HepG2 (cell line): ENCODE results near the gene TXNL4B. TPM values are rescaled to one million over a fixed set of nuclear protein-coding genes. Genes with fewer than 3 reads are reported as not detected.

ENCODE experiments used
- ATAC-seq: fragments of 200-7000 bp; cut with Tn5 transposase; 3 replicates; pipeline ENCODE4 v1.9.1; 2020; ENCODE audit warnings: mild to moderate bottlenecking, moderate library complexity
- BruUV-seq: library from RNA; stranded (reverse); fragments of 400-500 nt; replicated peaks from 2 replicates; lab custom pipeline; 2021; lab: Mats Ljungman, UMichigan
- CTCF ChIA-PET: fragments of 300-600 bp; formaldehyde crosslinking; extraction: SDS; loops from one replicate; lab custom pipeline; 2021; ENCODE audit warnings: low total read pairs, inconsistent platforms, low intra/inter-chr PET ratio; lab: Yijun Ruan, JAX
- POLR2A ChIA-PET: fragments of 350-600 bp; sonication (Branson Sonifier 250); formaldehyde crosslinking; loops from one replicate; lab custom pipeline; 2020; ENCODE audit warnings: antibody characterized with exemption, inconsistent platforms; lab: Yijun Ruan, JAX
- DNase-seq: peaks from one replicate; pipeline ENCODE4 v3.0.0-alpha.2; 2015; ENCODE audit warnings: low spot score
- FAIRE-seq: peaks from 3 replicates; lab custom pipeline; 2011; peaks lifted over from hg19 to GRCh38; lab: Jason Lieb, UNC
- H2AFZ ChIP-seq: one replicate; pipeline ENCODE4 v1.6.1; 2011; ENCODE audit warnings: low read length, inconsistent platforms
- H3K27ac ChIP-seq: fragments of 300-600 bp; 3 replicates; pipeline ENCODE4 v1.8.0; 2011; ENCODE audit warnings: mixed run types, mild to moderate bottlenecking, mixed read lengths, low read length, inconsistent platforms; ENCODE audit not compliant: insufficient read depth; ENCODE audit errors: extremely low read length
- H3K27me3 ChIP-seq, 2 experiments: fragments of 200-600 bp in 1 of 2; 2 replicates in 1 of 2; 3 replicates in 1 of 2; pipeline versions ENCODE4 v1.6.0 to v1.8.0; 2011; ENCODE audit warnings: low read length in 2 of 2, mild to moderate bottlenecking in 2 of 2, moderate library complexity in 2 of 2, inconsistent platforms in 1 of 2; ENCODE audit not compliant: insufficient read depth in 2 of 2, control insufficient read depth in 1 of 2
- H3K36me3 ChIP-seq, 2 experiments: fragments of 200-600 bp in 1 of 2; replicated peaks in 1 of 2; 2 replicates in 1 of 2; 3 replicates in 1 of 2; pipeline versions ENCODE4 v1.5.1 to v1.8.0; 2011; ENCODE audit warnings: low read length in 2 of 2, inconsistent platforms in 1 of 2; ENCODE audit not compliant: insufficient read depth in 2 of 2, control insufficient read depth in 1 of 2
- H3K4me1 ChIP-seq: 2 replicates; pipeline ENCODE4 v1.5.1; 2012; ENCODE audit warnings: low read length, inconsistent platforms; ENCODE audit not compliant: insufficient read depth
- H3K4me2 ChIP-seq: 2 replicates; pipeline ENCODE4 v1.6.0; 2011; ENCODE audit warnings: low read depth, low read length, inconsistent platforms
- H3K4me3 ChIP-seq, 3 experiments: fragments of 200-600 bp in 1 of 3; sonication (generic), shearing (Covaris generic) in 1 of 3; replicated peaks in 1 of 3; 2 replicates each; pipeline ENCODE4 v1.5.1; 2011 to 2016; ENCODE audit warnings: low read length in 3 of 3, inconsistent platforms in 2 of 3, low read depth in 2 of 3, mild to moderate bottlenecking in 2 of 3, control low read depth in 1 of 3, mixed read lengths in 1 of 3; ENCODE audit not compliant: insufficient read depth in 1 of 3
- H3K79me2 ChIP-seq: one replicate; pipeline ENCODE4 v1.6.1; 2011; ENCODE audit warnings: low read length, inconsistent platforms; ENCODE audit not compliant: insufficient read depth
- H3K9ac ChIP-seq: 2 replicates; pipeline ENCODE4 v1.6.0; 2011; ENCODE audit warnings: mild to moderate bottlenecking, low read depth, low read length, inconsistent platforms; ENCODE audit not compliant: insufficient read depth
- H3K9me3 ChIP-seq: 2 replicates; pipeline ENCODE4 v1.5.1; 2012; ENCODE audit warnings: mild to moderate bottlenecking, low read length
- H4K20me1 ChIP-seq: 2 replicates; pipeline ENCODE4 v1.6.0; 2011; ENCODE audit warnings: inconsistent platforms, mild to moderate bottlenecking, low read length, moderate library complexity; ENCODE audit not compliant: insufficient read depth
- BRCA1 ChIP-seq: sonication (generic); formaldehyde crosslinking; IDR thresholded peaks from 2 replicates; pipeline ENCODE4 v1.4.0; 2020; ENCODE audit warnings: missing genetic modification reagents
- HBP1 ChIP-seq: IDR thresholded peaks from 2 replicates; pipeline ENCODE4 v1.6.1; 2016; ENCODE audit warnings: low read depth, control low read depth
- KLF6 ChIP-seq: IDR thresholded peaks from 2 replicates; pipeline ENCODE4 v1.8.0; 2016; ENCODE audit warnings: missing biosample characterization, missing genetic modification reagents
- MAFG ChIP-seq: sonication (generic); formaldehyde crosslinking; IDR thresholded peaks from 2 replicates; pipeline ENCODE4 v1.5.1; 2020; ENCODE audit warnings: mild to moderate bottlenecking, missing genetic modification reagents
- MED8 ChIP-seq: sonication (generic); formaldehyde crosslinking; IDR thresholded peaks from 2 replicates; pipeline ENCODE4 v1.8.1; 2023; ENCODE audit warnings: mild to moderate bottlenecking, missing genetic modification reagents; ENCODE audit not compliant: insufficient replicate concordance
- NFE2L1 ChIP-seq: sonication (generic); formaldehyde crosslinking; IDR thresholded peaks from 2 replicates; pipeline ENCODE4 v1.4.0; 2020; ENCODE audit warnings: missing genetic modification reagents, mild to moderate bottlenecking, borderline replicate concordance
- TBX3 ChIP-seq: fragments of 450-650 bp; IDR thresholded peaks from 2 replicates; pipeline ENCODE4 v1.6.1; 2017; ENCODE audit warnings: antibody characterized with exemption, mild to moderate bottlenecking, inconsistent platforms, borderline replicate concordance
- ZMYM2 ChIP-seq: sonication (generic); formaldehyde crosslinking; IDR thresholded peaks from 2 replicates; pipeline ENCODE4 v1.8.0; 2022; ENCODE audit warnings: mild to moderate bottlenecking, missing genetic modification reagents
- ZNF34 ChIP-seq: sonication (generic); formaldehyde crosslinking; IDR thresholded peaks from 2 replicates; pipeline ENCODE4 v1.4.0; 2020; ENCODE audit warnings: mild to moderate bottlenecking, missing genetic modification reagents, borderline replicate concordance
- ZNF530 ChIP-seq: sonication (generic); formaldehyde crosslinking; IDR thresholded peaks from 2 replicates; pipeline ENCODE4 v1.5.0; 2020; ENCODE audit warnings: low read depth, mild to moderate bottlenecking, missing genetic modification reagents
- ZSCAN30 ChIP-seq: sonication (generic); formaldehyde crosslinking; IDR thresholded peaks from 2 replicates; pipeline ENCODE4 v1.5.0; 2020; ENCODE audit warnings: mild to moderate bottlenecking, missing genetic modification reagents
- WGBS: methylation state at CpG from one replicate; pipeline ENCODE4 v1.1.6; 2017; ENCODE audit warnings: low lambda C conversion rate; 5-methylcytosine and 5-hydroxymethylcytosine counted together
- in situ Hi-C: cut with HindIII; loops from 2 replicates; pipeline ENCODE4 v1.10.0; 2017; ENCODE audit warnings: low pct_unique_long_range_greater_than_20kb; ENCODE audit not compliant: extremely low pct_ligation_motif_present
- intact Hi-C: fragments of 100-400 bp; cut with micrococcal nuclease; formaldehyde crosslinking; loops from one replicate; pipeline ENCODE4 v1.10.0; 2022; ENCODE audit not compliant: unreplicated experiment
- polyA plus RNA-seq, 8 experiments: library from polyadenylated mRNA; depleted of rRNA in 3 of 8; stranded (reverse) in 7 of 8; unstranded in 1 of 8; fragments of >200 nt; fragmentation: Illumina TruSeq in 4 of 8; extraction: Trizol in 4 of 8; gene quantifications; 2 replicates each; pipeline versions ENCODE4 v1.2.1 to v1.2.3, GENCODE V29; 2011 to 2016; ENCODE audit warnings: low read depth in 4 of 8, missing spikeins in 1 of 8, mixed read lengths in 1 of 8; ENCODE audit not compliant: insufficient read depth in 1 of 8
- total RNA-seq, 5 experiments: library from RNA; depleted of rRNA; stranded (reverse); fragments of >200 nt; fragmentation: Illumina TruSeq; extraction: Trizol; gene quantifications; 2 replicates each; pipeline ENCODE4 v1.2.3, GENCODE V29; 2016; ENCODE audit warnings: low read depth in 1 of 5
- TF ChIP-seq, protein P1 (sequence below): sonication (generic); formaldehyde crosslinking; IDR thresholded peaks from 2 replicates; pipeline ENCODE4 v1.4.0; 2020; ENCODE audit warnings: missing genetic modification reagents

Gene TXNL4B
- total and polyA plus RNA-seq, 2 of the 13 experiments (the other 11 are each of a cell fraction or from before 2014, with no cell fraction given): 17.4 to 18.3 TPM

DNA sequence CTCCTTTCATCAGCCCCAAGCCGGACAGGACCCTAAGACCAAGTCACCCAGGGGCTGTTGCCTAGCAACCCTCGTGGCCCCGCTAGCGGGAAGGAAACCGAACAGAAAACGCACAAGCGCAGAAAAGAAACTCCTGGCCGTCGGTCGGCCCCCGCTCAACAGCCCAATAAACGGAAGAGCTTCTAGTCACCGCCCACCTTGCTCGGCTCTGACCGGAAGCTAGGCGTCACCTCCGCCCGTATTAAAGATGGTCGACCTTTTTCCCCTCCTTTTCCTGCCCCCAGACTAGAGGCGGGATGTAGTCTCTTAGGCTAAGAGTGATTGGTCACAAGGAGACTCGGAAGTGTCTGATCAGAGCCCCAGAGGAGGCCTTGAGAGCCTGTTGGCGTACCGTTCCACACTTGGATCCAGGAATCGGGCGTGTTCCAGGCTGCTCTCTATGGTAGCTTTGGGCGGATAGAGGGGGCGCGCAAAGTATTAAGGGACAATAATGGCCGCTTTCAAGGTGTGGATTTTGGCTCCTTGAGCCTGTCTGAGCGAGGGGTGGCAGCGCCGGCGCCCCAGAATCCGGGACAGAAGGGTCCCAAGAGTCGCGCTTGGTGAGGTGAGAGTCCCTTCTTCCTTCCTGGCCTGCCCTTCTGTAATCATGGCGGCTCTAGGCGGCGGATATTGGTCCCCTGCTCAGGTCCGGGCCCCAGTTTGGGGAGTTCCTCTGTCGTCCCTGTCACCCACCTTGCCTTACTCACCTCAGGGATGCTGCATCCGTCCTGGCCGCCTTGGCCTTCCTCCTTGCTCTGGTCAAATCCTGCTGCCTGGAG lies at the start of gene TXNL4B, which contains the start of gene DHX38 (continued):
- TF ChIP-seq, protein P1, sequence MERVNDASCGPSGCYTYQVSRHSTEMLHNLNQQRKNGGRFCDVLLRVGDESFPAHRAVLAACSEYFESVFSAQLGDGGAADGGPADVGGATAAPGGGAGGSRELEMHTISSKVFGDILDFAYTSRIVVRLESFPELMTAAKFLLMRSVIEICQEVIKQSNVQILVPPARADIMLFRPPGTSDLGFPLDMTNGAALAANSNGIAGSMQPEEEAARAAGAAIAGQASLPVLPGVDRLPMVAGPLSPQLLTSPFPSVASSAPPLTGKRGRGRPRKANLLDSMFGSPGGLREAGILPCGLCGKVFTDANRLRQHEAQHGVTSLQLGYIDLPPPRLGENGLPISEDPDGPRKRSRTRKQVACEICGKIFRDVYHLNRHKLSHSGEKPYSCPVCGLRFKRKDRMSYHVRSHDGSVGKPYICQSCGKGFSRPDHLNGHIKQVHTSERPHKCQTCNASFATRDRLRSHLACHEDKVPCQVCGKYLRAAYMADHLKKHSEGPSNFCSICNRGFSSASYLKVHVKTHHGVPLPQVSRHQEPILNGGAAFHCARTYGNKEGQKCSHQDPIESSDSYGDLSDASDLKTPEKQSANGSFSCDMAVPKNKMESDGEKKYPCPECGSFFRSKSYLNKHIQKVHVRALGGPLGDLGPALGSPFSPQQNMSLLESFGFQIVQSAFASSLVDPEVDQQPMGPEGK (CRISPR knock-in tag): peak; percentile 91
- TF ChIP-seq ZSCAN30 (CRISPR knock-in tag) (peak; percentile 76), KLF6 (CRISPR knock-in tag) (peak; percentile 71), BRCA1 (CRISPR knock-in tag) (peak; percentile 3; the same call in 1 of the 2 replicates), HBP1 (CRISPR knock-in tag) (peak; percentile 32)

DNA sequence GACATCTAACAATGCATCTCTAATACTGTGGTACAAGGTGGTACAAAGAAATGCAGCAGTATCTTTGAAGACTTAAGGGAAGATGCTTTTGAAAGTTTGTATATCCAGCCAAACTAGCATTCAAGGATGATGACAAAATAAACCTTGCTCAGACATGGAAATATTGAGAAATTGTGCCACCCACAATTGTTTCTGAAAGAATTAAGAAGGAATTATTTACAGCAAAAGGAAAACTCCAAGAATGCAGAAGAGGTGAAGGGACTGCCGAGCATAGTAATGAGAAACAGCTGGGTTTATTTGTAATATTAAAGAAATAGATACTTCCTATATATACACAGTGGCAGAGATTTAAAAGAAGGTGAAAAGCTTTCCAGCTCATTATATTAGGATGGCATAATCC lies 49.1 kb upstream of the TXNL4B start:
- CTCF ChIA-PET: no interaction called here
- no peak overlapping the region for H3K4me2 ChIP-seq
- FAIRE-seq (no peak), DNase-seq (no peak), ATAC-seq (no peak)
- no peaks in the 10 kb centered on the region for H4K20me1 ChIP-seq
- 92% methylated on average over 1 of the region's 1 CpG for WGBS
- no peak for TF ChIP-seq NFE2L1 (CRISPR knock-in tag)
- TF ChIP-seq MAFG (CRISPR knock-in tag): no peak
- TF ChIP-seq TBX3: no peak
- no peak for TF ChIP-seq ZNF34 (CRISPR knock-in tag)
- TF ChIP-seq ZNF530 (CRISPR knock-in tag): no peak
- no peak for TF ChIP-seq MED8 (CRISPR knock-in tag)
- no peak for TF ChIP-seq ZMYM2
- peaks cover 13% of the 10 kb centered on the region for H3K4me1 ChIP-seq
- no peak overlapping the region for H3K4me3 ChIP-seq
- no peak overlapping the region for H2AFZ ChIP-seq
- H3K9me3 ChIP-seq: no peaks in the 10 kb centered on the region
- POLR2A ChIA-PET: no interaction called here
- no TSS peak for BruUV-seq
- no peaks in the 10 kb centered on the region for H3K27me3 ChIP-seq
- H3K27ac ChIP-seq: no peak overlapping the region
- H3K79me2 ChIP-seq: no peaks in the 10 kb centered on the region
- intact Hi-C loops (no loop called here), in situ Hi-C loops (no loop called here)
- H3K9ac ChIP-seq: no peak overlapping the region
- H3K36me3 ChIP-seq: no peaks in the 10 kb centered on the region
